Right lung (tissue), 5 donors: Measurements from ENCODE around the gene HOXB3. TPM values are rescaled to one million over a fixed set of nuclear protein-coding genes. Genes with fewer than 3 reads are reported as not detected.

Experiments
- DNase-seq, 2 donors: peaks; one replicate each; pipeline ENCODE4 v3.0.0-alpha.2; 2013
- polyA plus RNA-seq, 5 donors: library from polyadenylated mRNA; unstranded; fragments of 120-200 nt; gene quantifications; one replicate each; pipeline versions ENCODE4 v1.2.1 to v1.2.3, GENCODE V29; 2013; ENCODE audit warnings: inconsistent platforms in 1 of 5, low replicate concordance in 1 of 5; ENCODE audit not compliant: insufficient read length in 5 of 5, insufficient read depth in 1 of 5

Gene HOXB3
- polyA plus RNA-seq, 5 donors: 74.3 to 95.5 (median 89.1) TPM

- DNase-seq: no peak
These were observed 10.4 kb upstream of the HOXB3 start for GRCh38 chr17:48600244-48601098.

DNA sequence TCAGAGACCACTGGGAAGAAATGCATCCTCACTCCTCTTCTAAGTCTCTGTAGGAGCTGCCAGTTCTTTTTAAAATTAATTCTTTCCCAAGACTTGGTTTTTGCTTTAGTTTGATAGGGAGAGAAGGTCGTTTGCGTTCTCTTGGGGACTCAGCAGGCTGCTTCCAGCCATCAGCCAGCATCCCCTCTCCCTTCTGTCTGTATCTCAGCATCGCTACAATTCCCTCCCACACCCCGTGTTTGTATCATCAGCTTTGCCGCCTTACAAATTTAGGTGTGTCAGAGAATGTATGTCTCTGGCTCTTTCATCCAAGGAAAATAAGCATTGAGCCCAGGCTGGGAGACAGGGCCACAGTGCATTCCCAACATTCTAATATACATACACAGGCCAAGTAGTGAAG, 9.3 kb upstream of the HOXB3 start:
- no peak for DNase-seq

DNA sequence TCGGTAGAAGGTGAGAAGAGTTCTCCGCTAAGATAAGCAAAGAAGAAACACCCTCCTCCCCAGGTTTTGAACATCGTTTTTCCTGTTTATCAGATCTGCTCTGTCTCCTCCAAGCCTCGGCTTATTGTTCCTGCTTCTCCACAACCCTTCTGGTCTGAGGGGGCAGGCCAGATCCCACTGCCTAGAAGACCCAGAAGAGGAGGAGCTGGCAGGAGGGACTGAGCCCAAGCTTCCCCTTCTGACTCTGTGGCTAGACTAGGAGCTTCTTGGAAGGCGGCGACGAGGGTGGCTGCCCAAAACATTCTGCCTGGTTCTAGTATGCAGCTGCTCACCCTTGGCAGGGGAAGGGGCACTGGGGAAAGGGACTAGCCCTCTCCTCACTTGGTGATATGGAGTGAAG, 8.7 kb upstream of the HOXB3 start:
- no peak for DNase-seq

DNA sequence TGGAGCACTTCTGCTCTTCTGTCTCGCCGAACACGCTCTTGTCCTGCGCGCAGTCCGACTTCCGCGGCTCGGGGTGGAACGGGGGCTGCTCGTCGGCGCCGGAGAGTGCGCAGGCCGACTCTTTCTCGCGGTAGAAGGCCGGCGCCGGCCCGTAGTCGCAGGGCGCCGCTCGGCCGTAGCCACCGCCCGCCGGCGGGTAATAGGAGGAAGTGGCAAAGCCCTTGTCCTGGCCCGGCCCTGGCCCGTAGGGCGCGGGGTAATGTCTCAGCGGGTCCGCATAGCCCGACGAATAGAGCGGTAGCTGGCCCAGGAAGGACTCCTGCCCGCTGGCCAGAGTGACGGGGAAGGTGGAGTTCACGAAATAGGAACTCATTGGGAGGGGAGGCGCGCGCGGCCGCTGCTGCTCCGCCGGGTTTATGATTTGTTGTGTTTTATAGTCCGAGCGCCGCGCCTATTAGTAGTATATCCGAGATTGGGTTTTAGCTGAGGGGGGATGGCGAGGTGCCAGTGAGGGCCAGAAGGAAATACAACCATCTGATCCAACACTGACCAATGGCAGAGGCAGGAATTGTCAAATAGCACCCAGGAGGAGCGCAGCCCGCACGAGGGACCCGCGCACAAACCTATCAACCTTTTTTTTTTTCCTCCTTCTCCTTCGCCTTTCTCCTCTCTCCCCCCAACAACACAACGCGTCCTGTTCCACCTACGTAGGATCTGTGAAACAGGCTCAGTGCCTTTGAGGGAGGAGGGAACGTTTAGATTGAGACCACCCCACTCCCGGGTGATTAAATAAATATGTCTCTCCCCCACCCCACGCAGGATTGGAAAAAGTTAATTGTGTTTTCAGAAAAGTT, 8.0 kb upstream of the HOXB3 start:
- peak; percentile 86 to 90 for DNase-seq

DNA sequence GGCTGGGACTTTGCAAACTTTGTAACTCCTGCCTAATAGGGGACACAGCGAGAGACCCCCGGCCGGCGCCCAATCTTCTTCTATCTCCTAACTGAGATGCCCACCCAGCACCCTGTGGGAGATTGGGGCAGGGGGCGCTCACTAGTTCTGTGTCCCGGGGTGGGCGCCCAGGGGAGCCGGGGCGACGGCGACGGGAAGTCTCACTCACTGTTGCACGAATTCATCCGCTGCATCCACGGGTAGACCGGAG, 7.4 kb upstream of the HOXB3 start:
- no peak for DNase-seq

DNA sequence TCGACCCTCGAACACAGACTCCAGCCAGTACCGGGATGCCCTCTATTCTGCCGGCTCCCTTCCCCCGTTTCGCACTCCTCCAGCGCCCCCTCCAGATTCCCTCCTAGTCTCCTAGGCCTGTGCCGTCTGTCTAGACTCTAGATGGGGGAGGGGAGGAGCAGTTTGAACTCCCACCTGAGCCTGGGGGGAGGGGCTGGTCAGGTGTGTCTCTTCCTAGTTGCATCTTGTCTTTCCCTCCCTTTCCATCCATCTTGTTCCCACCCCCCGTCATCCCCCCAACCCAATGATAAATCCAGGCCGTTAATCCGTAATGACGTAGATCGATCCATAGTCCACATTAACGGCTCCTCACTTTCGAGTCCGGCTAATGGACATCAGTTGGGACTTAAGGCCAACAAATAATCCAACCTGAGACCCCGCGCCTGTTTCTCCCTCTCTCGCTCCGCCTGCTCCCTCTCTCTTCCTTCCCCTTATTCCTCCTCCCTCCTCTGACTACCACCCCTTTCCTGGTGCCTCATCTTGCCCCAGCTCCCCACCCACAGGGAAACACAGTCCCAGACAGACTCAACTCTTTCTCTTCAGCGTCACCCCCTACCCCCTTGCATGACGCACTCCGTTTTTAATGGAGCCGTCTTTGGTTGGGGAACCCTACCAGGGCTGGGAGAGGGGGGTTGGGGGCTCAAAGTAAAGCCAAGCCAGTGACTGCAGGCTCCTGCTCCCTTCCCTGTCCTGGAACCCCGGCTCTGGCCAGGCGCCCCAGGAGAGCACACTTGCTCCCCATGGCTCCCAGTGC, 6.9 kb upstream of the HOXB3 start:
- DNase-seq: peak in 1 of 2 donors; percentile 47

GRCh38 chr17:48596000-48596734, 6.1 kb upstream of the HOXB3 start:
- DNase-seq: peak in 1 of 2 donors; percentile 29

- DNase-seq: no peak
These were observed 5.4 kb upstream of the HOXB3 start for GRCh38 chr17:48595278-48595999.

DNA sequence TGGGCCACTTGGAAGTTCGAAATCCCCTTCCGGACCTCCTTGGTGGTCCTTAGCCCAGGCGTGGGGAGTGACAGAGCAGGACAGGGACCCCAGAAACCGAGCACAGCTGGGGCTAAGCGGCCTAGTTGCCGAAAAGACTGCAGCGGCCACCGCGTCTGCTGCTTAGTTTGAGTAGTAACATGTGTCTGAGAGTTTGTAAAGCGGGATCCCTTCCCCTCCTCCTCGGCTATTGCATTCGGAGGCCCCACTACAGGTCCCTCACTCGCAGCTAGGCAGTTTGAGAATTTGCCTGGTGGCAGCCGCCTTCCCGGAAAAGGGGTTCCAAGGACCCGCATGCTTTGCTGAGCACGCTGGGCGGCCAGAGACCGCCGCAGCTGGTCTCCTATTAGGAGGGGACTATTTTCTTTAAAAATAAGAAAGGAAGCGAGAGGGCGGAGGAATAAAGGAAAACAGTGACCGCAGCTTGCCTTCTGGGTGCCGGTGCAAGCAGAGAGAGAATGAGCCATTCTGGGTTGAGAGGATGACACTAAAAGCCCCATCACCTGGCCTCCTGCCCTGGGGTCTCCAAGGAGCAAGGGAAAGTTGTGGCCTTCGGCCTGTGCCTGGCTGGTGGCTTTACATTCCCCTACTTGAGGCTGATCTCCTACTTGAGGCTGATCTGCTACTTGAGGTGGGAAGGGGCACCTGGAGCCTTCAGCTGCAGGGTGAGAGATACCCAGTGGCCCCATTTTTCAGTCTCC, 4.7 kb upstream of the HOXB3 start:
- DNase-seq: peak in 1 of 2 donors; percentile 62

DNA sequence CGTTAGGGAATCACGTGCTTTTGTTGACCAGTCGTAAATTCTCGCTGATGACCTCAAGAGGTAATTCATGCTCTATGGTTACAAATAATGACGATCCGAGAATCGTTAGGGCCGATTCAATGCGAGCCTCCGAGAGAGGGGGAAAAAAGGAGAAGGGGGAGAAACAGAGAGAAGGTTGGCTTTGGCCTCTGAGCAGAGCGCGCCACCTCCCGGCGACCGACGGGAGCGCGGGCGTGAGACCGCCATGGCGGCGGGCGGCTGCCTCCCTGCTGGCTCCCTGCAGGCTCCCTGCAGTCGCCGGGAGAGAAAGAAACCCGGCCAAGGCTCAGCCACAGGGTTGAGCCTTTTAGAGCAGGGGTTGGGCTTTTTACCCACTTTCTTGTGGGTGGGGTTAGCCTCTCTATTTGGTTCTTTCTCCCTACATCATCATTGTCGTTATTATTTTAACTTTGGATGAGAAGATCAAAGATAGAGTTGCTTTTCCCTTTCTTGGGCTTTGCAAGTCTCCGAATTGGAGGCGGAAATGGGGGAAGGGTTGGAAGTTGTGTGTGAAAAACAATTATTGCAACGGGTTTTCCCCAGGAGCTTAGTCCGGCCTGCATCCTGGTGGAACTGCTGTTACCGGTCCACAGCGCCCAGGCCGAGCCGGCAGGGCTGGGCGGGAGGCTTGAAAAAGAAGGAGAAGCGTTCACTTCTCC, 3.9 kb upstream of the HOXB3 start:
- DNase-seq: peak; percentile 94 to 97

- DNase-seq: peak in 1 of 2 donors; percentile 31
These were observed 3.2 kb upstream of the HOXB3 start, which contains the start of gene HOXB5 for GRCh38 chr17:48593126-48593829. Gene HOXB5 (minus strand): TSS chr17:48593779. CDS start chr17:48593682, 97 bp downstream.

GRCh38 chr17:48592577-48592976, 2.5 kb upstream of the HOXB3 start:
- no peak for DNase-seq

GRCh38 chr17:48592057-48592514, 2.0 kb upstream of the HOXB3 start:
- no peak for DNase-seq

- DNase-seq: peak in 1 of 2 donors; percentile 28
These were observed 1.4 kb upstream of the HOXB3 start for GRCh38 chr17:48591255-48592056.

DNA sequence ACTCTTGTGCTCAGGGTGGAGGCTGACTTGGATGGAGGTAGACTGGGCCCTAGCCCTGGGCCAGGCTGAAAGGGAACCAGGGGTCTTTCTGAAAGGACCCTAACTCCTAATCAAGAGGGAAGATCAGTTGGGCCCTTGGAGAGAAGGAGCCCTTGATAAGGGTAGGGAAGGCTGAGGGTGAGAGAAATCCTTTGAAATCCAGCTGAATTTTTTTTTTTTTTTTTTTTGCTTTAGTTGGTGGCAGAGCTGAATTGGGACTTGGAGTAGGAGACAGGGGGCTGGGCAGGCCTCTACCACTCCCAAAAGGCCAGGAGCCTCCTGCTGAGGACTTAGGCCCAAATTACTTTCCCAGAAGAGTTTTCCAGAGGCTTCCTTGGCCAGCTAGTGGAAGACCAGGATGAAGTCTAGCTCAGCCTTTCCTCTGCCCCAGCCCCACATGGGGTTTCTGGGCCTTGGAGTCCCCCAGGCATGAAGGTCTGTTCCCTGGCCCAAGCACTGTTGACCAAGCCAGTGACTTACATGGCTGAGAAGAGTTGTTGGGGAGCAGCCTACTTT, 643 bp upstream of the HOXB3 start:
- DNase-seq: no peak

GRCh38 chr17:48589060-48589830, 796 bp downstream of the HOXB3 start:
- DNase-seq: no peak

- DNase-seq: no peak
These were observed 1.5 kb downstream of the HOXB3 start for GRCh38 chr17:48588528-48588927.
